Endodermal cell (in vitro differentiated cells): ENCODE results near the gene MAP7D3. TPM values are rescaled to one million over a fixed set of nuclear protein-coding genes. Genes with fewer than 3 reads are reported as not detected.

Source experiments
- DNase-seq: peaks from one replicate; pipeline ENCODE4 v3.0.0-alpha.2; 2017
- H3K27ac ChIP-seq: 2 replicates; pipeline ENCODE4 v1.5.1; 2013; ENCODE audit warnings: mild to moderate bottlenecking, low read depth, low read length, moderate library complexity
- H3K27me3 ChIP-seq: 2 replicates; pipeline ENCODE4 v1.6.1; 2013; ENCODE audit warnings: mild to moderate bottlenecking, low read length, moderate library complexity; ENCODE audit not compliant: insufficient read depth, control insufficient read depth, poor library complexity, severe bottlenecking
- H3K36me3 ChIP-seq: 2 replicates; pipeline ENCODE4 v1.7.0; 2013; ENCODE audit warnings: mild to moderate bottlenecking, low read length, moderate library complexity; ENCODE audit not compliant: control insufficient read depth, insufficient read depth
- H3K4me1 ChIP-seq: one replicate; pipeline ENCODE4 v1.7.0; 2013; ENCODE audit warnings: low read length; ENCODE audit not compliant: control insufficient read depth, insufficient read depth
- H3K4me3 ChIP-seq: 2 replicates; pipeline ENCODE4 v1.5.1; 2013; ENCODE audit warnings: mild to moderate bottlenecking, low read length, moderate library complexity
- H3K9ac ChIP-seq: 2 replicates; pipeline ENCODE4 v1.6.1; 2013; ENCODE audit warnings: mild to moderate bottlenecking, low read length, moderate library complexity; ENCODE audit not compliant: poor library complexity, severe bottlenecking; ENCODE audit errors: extremely low read depth
- H3K9me3 ChIP-seq: 2 replicates; pipeline ENCODE4 v1.6.1; 2013; ENCODE audit warnings: mild to moderate bottlenecking, low read length, moderate library complexity; ENCODE audit not compliant: control insufficient read depth
- H3K27ac Mint-ChIP-seq: 2 replicates; pipeline ENCODE4 v1.8.0; 2020; ENCODE audit warnings: mixed read lengths
- H3K27me3 Mint-ChIP-seq: 2 replicates; pipeline ENCODE4 v1.8.0; 2021; ENCODE audit warnings: mild to moderate bottlenecking, mixed read lengths; ENCODE audit not compliant: insufficient read depth
- H3K36me3 Mint-ChIP-seq: 2 replicates; pipeline ENCODE4 v1.8.0; 2020; ENCODE audit warnings: low read depth, mixed read lengths
- H3K4me1 Mint-ChIP-seq: 2 replicates; pipeline ENCODE4 v1.8.0; 2020; ENCODE audit warnings: mixed read lengths
- H3K4me3 Mint-ChIP-seq: 2 replicates; pipeline ENCODE4 v1.8.0; 2020; ENCODE audit warnings: mild to moderate bottlenecking, moderate library complexity, mixed read lengths
- H3K9me3 Mint-ChIP-seq: 2 replicates; pipeline ENCODE4 v1.8.0; 2020; ENCODE audit warnings: mild to moderate bottlenecking, mixed read lengths
- CTCF ChIP-seq: fragments of 200-600 bp; sonication (generic); conservative IDR thresholded peaks from 2 replicates; pipeline ENCODE4 v1.5.0; 2021; ENCODE audit warnings: antibody characterized with exemption, mild to moderate bottlenecking
- whole genome bisulfite sequencing, 2 experiments: methylation state at CpG; one replicate each; pipeline versions ENCODE4 v1.1.5 to v1.1.7; 2013; ENCODE audit warnings: missing lambda C conversion rate in 2 of 2, mixed read lengths in 1 of 2; ENCODE audit not compliant: insufficient coverage in 1 of 2, insufficient read length in 1 of 2; 5-methylcytosine and 5-hydroxymethylcytosine counted together
- total RNA-seq, 2 donors: library from RNA; stranded (reverse); fragmentation: NEBNext Ultra II Directional in 1 of 2; extraction: Animal tissue kit (Norgen Biotek cat#: 25700) in 1 of 2; gene quantifications; 2 replicates in 1 of 2; 3 replicates in 1 of 2; pipeline ENCODE4 v1.2.1, GENCODE V29; 2021

MAP7D3 gene
- total RNA-seq, 2 donors from 2014 or later, result 12.3 to 14.2 TPM

DNA sequence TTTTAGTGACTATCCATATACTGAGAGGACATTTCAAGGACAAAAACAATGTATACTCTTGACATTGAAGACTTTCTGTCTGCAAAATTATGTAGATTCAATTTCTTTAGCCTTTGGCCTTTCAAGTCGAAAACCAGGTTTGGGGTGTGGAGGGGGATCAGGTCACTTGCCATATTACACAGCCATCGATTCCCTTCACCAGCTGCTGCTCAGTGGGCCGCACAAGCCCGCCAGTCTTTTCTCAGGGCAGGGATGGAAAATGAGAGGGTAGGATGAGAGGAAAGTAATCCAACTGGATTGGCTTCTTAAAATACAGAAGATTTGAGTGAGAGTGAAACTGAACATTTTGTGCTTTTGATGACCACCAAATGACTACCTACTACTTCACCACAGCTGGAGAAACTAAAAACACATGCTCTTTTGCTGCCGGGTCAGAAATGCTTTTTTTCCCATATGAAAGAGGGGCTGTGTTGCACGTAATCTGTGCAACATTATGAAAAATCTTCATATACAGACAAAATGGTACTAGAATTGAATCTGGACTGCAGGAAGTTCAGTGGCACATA lies 52.4 kb downstream of the MAP7D3 start:
- H3K27ac ChIP-seq, result no peak overlapping the region
- no peaks in the 10 kb centered on the region for H3K4me1 Mint-ChIP-seq
- H3K36me3 ChIP-seq, result no peaks in the 10 kb centered on the region
- H3K4me3 Mint-ChIP-seq, result no peak overlapping the region
- no peaks in the 10 kb centered on the region for H3K4me1 ChIP-seq
- no peak for DNase-seq
- no peak overlapping the region for H3K27ac Mint-ChIP-seq
- no peaks in the 10 kb centered on the region for H3K27me3 ChIP-seq
- WGBS, 2 experiments, result 83 to 100% methylated on average over 1 to 3 of the region's 6 CpGs
- H3K27me3 Mint-ChIP-seq, result no peaks in the 10 kb centered on the region
- no peak overlapping the region for H3K9ac ChIP-seq
- no peak for TF ChIP-seq CTCF
- H3K4me3 ChIP-seq, result no peak overlapping the region
- H3K36me3 Mint-ChIP-seq, result no peaks in the 10 kb centered on the region
- H3K9me3 ChIP-seq, result no peaks in the 10 kb centered on the region
- H3K9me3 Mint-ChIP-seq, result peaks cover 43% of the 10 kb centered on the region

GRCh38 chrX:136198010-136198409 lies 53.2 kb downstream of the MAP7D3 start:
- H3K4me3 Mint-ChIP-seq, result no peak overlapping the region
- no peaks in the 10 kb centered on the region for H3K27me3 Mint-ChIP-seq
- no peak overlapping the region for H3K27ac Mint-ChIP-seq
- H3K9me3 Mint-ChIP-seq, result peaks cover 45% of the 10 kb centered on the region
- H3K4me1 ChIP-seq, result no peaks in the 10 kb centered on the region
- no peak overlapping the region for H3K9ac ChIP-seq
- DNase-seq, result no peak
- no peaks in the 10 kb centered on the region for H3K4me1 Mint-ChIP-seq
- H3K36me3 Mint-ChIP-seq, result no peaks in the 10 kb centered on the region
- no peak overlapping the region for H3K4me3 ChIP-seq
- H3K36me3 ChIP-seq, result no peaks in the 10 kb centered on the region
- no peak for TF ChIP-seq CTCF
- no peak overlapping the region for H3K27ac ChIP-seq
- no peaks in the 10 kb centered on the region for H3K27me3 ChIP-seq
- H3K9me3 ChIP-seq, result no peaks in the 10 kb centered on the region

DNA sequence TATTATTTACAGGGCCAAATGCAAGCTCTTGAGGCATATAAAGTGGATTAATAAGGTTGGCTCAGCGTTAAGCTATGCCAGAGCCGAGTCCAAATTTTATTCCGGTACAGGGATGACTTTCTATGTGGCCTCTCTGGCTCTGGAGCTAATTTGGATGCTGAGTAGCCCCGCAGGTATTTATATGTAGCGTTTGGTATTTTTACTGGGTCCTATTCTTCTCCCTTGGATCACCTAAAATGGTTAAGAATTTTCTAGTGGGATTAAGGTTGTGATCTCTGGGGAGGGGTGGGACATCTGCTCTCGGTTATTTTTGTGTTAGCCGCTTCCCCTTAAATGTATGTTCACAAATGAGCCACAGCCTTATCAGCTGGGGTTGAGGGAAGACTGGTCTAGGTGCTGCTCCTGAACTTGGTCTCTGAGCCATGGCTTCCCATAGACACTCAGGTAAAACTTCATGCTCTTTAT lies 54.5 kb downstream of the MAP7D3 start:
- Histone ChIP-seq H3K9ac (no peak overlapping the region), H3K27ac (no peak overlapping the region), H3K9me3 (no peaks in the 10 kb centered on the region), H3K4me3 (no peak overlapping the region), H3K4me1 (no peaks in the 10 kb centered on the region), H3K36me3 (no peaks in the 10 kb centered on the region), H3K27me3 (no peaks in the 10 kb centered on the region)
- Mint-ChIP-seq H3K4me3 (no peak overlapping the region), H3K27ac (no peak overlapping the region), H3K9me3 (peaks cover 52% of the 10 kb centered on the region), H3K36me3 (no peaks in the 10 kb centered on the region), H3K27me3 (no peaks in the 10 kb centered on the region), H3K4me1 (no peaks in the 10 kb centered on the region)
- WGBS, 2 experiments, result 91% methylated on average over 7 of the region's 7 CpGs; no CpG with 5 or more reads in 1 of the 2 experiments
- DNase-seq, result no peak
- TF ChIP-seq CTCF, result no peak
